ENCODE data around the gene KIF1A.

The KIF1A gene

GRCh38 chr2:240858871-240859270 is 38.9 kb upstream of the KIF1A start:
- TF ChIP-seq CTCF (IDR thresholded peaks at IDR 0.05; ENCODE audit: control insufficient read depth, insufficient read depth, low read depth, low read length, missing control alignments) = no peak
- H3K4me3 ChIP-seq (ENCODE audit: control insufficient read depth, low read depth, low read length) = no peak overlapping the region
- no peak for DNase-seq (ENCODE audit: low read depth)

DNA sequence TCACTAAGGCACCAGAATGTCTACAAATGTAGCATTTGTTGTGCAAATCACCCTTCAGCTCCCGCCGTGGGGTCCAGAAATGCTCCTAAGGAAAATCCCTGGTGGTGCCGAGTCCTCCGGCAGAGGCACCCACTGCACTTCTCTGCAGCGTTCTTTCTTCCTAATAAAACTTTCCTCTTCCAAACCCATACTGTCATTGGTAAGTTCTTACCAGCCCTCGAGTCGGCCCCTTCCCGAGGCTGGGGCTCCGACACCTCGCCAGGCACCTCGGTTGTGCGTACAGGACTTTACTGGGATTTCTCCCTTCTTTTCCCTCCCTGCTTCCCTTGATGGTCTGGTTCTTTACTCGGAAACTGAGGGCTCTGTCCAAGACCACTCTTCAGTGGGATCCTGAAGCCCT is 38.3 kb upstream of the KIF1A start:
- no peak for DNase-seq (ENCODE audit: low read depth)
- TF ChIP-seq CTCF (IDR thresholded peaks at IDR 0.05; ENCODE audit: control insufficient read depth, insufficient read depth, low read depth, low read length, missing control alignments) = no peak
- no peak overlapping the region for H3K4me3 ChIP-seq (ENCODE audit: control insufficient read depth, low read depth, low read length)

GRCh38 chr2:240857039-240858008 is 37.3 kb upstream of the KIF1A start:
- no peak overlapping the region for H3K4me3 ChIP-seq (ENCODE audit: control insufficient read depth, low read depth, low read length)
- no peak for TF ChIP-seq CTCF (IDR thresholded peaks at IDR 0.05; ENCODE audit: control insufficient read depth, insufficient read depth, low read depth, low read length, missing control alignments)
- DNase-seq (ENCODE audit: low read depth) = no peak

- no peak overlapping the region for H3K4me3 ChIP-seq (ENCODE audit: control insufficient read depth, low read depth, low read length)
- TF ChIP-seq CTCF (IDR thresholded peaks at IDR 0.05; ENCODE audit: control insufficient read depth, insufficient read depth, low read depth, low read length, missing control alignments) = peak; percentile 5
- no peak for DNase-seq (ENCODE audit: low read depth)
Observed at GRCh38 chr2:240856151-240856980, 36.3 kb upstream of the KIF1A start.

DNA sequence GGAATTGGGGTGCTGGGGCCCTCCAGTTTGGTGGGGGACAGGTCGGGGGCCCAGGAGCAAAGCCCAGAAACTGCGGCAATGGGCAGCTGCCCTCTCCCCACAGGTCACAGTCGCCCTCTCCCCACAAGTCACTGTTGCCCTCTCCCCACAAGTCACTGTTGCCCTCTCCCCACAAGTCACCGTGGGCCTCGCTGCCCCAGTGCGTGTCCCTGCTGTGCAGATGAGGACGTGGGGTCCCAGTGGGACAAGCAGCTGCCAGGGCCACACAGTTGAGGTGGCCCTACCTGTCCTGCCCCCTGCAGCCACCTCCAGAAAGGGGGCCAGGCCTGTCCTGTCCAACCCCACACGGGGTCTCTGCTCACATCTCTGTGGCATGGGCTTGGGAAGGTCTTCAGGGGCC is 35.7 kb upstream of the KIF1A start:
- TF ChIP-seq CTCF (IDR thresholded peaks at IDR 0.05; ENCODE audit: control insufficient read depth, insufficient read depth, low read depth, low read length, missing control alignments) = no peak
- DNase-seq (ENCODE audit: low read depth) = no peak
- no peak overlapping the region for H3K4me3 ChIP-seq (ENCODE audit: control insufficient read depth, low read depth, low read length)

- no peak for DNase-seq (ENCODE audit: low read depth)
- H3K4me3 ChIP-seq (ENCODE audit: control insufficient read depth, low read depth, low read length) = no peak overlapping the region
- no peak for TF ChIP-seq CTCF (IDR thresholded peaks at IDR 0.05; ENCODE audit: control insufficient read depth, insufficient read depth, low read depth, low read length, missing control alignments)
Observed at GRCh38 chr2:240852671-240853314, 32.8 kb upstream of the KIF1A start.

All from AG09309 (cell line).